ENCODE results near the gene PTPRE.

PTPRE gene

GRCh38 chr10:128067691-128068397 is 160.9 kb downstream of the PTPRE start:
- in situ Hi-C loops (cut with HindIII; ENCODE audit: low sequenced_read_pairs) = no loop called here

GRCh38 chr10:128068398-128069285 is 161.7 kb downstream of the PTPRE start:
- H3K4me3 ChIP-seq (ENCODE audit: low read depth, low read length) = no peak overlapping the region
- in situ Hi-C loops (cut with HindIII; ENCODE audit: low sequenced_read_pairs) = no loop called here
- DNase-seq (ENCODE audit: low read depth, low spot score) = no peak
- TF ChIP-seq CTCF (IDR thresholded peaks at IDR 0.05; ENCODE audit: low read depth, low read length) = no peak

More at GRCh38 chr10:128067691-128068397, 160.9 kb downstream of the PTPRE start:
- H3K4me3 ChIP-seq (ENCODE audit: low read depth, low read length) = no peak overlapping the region
- no peak for DNase-seq (ENCODE audit: low read depth, low spot score)
- no peak for TF ChIP-seq CTCF (IDR thresholded peaks at IDR 0.05; ENCODE audit: low read depth, low read length)

- in situ Hi-C loops (cut with HindIII; ENCODE audit: low sequenced_read_pairs) = no loop called here
- H3K4me3 ChIP-seq (ENCODE audit: low read depth, low read length) = no peak overlapping the region
- TF ChIP-seq CTCF (IDR thresholded peaks at IDR 0.05; ENCODE audit: low read depth, low read length) = peak; percentile 76
- DNase-seq (ENCODE audit: low read depth, low spot score) = peak; percentile 70
Observed at GRCh38 chr10:128069351-128070051, 162.6 kb downstream of the PTPRE start.

GRCh38 chr10:128070161-128070560 is 163.3 kb downstream of the PTPRE start:
- DNase-seq (ENCODE audit: low read depth, low spot score) = no peak
- in situ Hi-C loops (cut with HindIII; ENCODE audit: low sequenced_read_pairs) = no loop called here
- no peak overlapping the region for H3K4me3 ChIP-seq (ENCODE audit: low read depth, low read length)
- no peak for TF ChIP-seq CTCF (IDR thresholded peaks at IDR 0.05; ENCODE audit: low read depth, low read length)

- no peak for DNase-seq (ENCODE audit: low read depth, low spot score)
- in situ Hi-C loops (cut with HindIII; ENCODE audit: low sequenced_read_pairs) = no loop called here
- H3K4me3 ChIP-seq (ENCODE audit: low read depth, low read length) = no peak overlapping the region
- no peak for TF ChIP-seq CTCF (IDR thresholded peaks at IDR 0.05; ENCODE audit: low read depth, low read length)
Observed at GRCh38 chr10:128070721-128071416, 164.0 kb downstream of the PTPRE start.

GRCh38 chr10:128071417-128071782 is 164.5 kb downstream of the PTPRE start:
- TF ChIP-seq CTCF (IDR thresholded peaks at IDR 0.05; ENCODE audit: low read depth, low read length) = no peak
- in situ Hi-C loops (cut with HindIII; ENCODE audit: low sequenced_read_pairs) = no loop called here
- no peak for DNase-seq (ENCODE audit: low read depth, low spot score)
- H3K4me3 ChIP-seq (ENCODE audit: low read depth, low read length) = no peak overlapping the region
